Measurements from ENCODE around the gene TMEM135. TPM values are rescaled to one million over a fixed set of nuclear protein-coding genes. Genes with fewer than 3 reads are reported as not detected.
"Not testable (repeated sequence)": the region's sequence is repeated elsewhere in the genome, so short reads cannot be mapped to it uniquely, and the experiment has no call there.

The TMEM135 gene
- total RNA-seq, 2 experiments from 2014 or later = 29.2 to 34.5 TPM

- H3K27ac Mint-ChIP-seq = no peak overlapping the region
- H3K9me3 Mint-ChIP-seq = no peaks in the 10 kb centered on the region
- DNase-seq (no peak), ATAC-seq (ENCODE audit: low read depth) (no peak)
- H3K36me3 Mint-ChIP-seq = no peaks in the 10 kb centered on the region
- no peak overlapping the region for H3K4me3 Mint-ChIP-seq
- no peaks in the 10 kb centered on the region for H3K4me1 Mint-ChIP-seq
- POLR2A ChIA-PET = no interaction called here
- no peaks in the 10 kb centered on the region for H3K27me3 Mint-ChIP-seq
Measured at GRCh38 chr11:87284306-87284705, 246.6 kb downstream of the TMEM135 start.

DNA sequence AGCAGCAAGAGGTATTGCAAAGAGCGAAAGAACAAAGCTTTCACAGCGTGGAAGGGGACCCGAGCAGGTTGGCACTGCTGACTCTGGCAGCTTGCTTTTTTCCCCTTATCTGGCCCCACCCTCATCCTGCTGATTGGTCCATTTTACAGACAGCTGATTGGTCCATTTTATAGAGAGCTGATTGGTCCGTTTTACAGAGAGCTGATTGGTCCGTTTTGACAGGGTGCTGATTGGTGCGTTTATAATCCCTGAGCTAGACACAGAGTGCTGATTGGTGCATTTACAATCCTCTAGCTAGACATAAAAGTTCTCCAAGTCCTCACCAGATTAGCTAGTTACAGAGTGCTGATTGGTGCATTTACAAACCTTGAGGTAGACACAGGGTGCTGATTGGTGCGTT is 247.9 kb downstream of the TMEM135 start:
- H3K9me3 Mint-ChIP-seq; DNase-seq; H3K27ac Mint-ChIP-seq; POLR2A ChIA-PET; ATAC-seq (ENCODE audit: low read depth); H3K4me3 Mint-ChIP-seq; H3K4me1 Mint-ChIP-seq; H3K27me3 Mint-ChIP-seq; H3K36me3 Mint-ChIP-seq: not testable (repeated sequence)

- H3K4me1 Mint-ChIP-seq = no peaks in the 10 kb centered on the region
- H3K4me3 Mint-ChIP-seq = no peak overlapping the region
- POLR2A ChIA-PET = no interaction called here
- no peak overlapping the region for H3K27ac Mint-ChIP-seq
- H3K9me3 Mint-ChIP-seq = no peaks in the 10 kb centered on the region
- H3K36me3 Mint-ChIP-seq = no peaks in the 10 kb centered on the region
- no peaks in the 10 kb centered on the region for H3K27me3 Mint-ChIP-seq
- no peak for ATAC-seq (ENCODE audit: low read depth)
- no peak for DNase-seq
Measured at GRCh38 chr11:87286338-87286737, 248.6 kb downstream of the TMEM135 start.

DNA sequence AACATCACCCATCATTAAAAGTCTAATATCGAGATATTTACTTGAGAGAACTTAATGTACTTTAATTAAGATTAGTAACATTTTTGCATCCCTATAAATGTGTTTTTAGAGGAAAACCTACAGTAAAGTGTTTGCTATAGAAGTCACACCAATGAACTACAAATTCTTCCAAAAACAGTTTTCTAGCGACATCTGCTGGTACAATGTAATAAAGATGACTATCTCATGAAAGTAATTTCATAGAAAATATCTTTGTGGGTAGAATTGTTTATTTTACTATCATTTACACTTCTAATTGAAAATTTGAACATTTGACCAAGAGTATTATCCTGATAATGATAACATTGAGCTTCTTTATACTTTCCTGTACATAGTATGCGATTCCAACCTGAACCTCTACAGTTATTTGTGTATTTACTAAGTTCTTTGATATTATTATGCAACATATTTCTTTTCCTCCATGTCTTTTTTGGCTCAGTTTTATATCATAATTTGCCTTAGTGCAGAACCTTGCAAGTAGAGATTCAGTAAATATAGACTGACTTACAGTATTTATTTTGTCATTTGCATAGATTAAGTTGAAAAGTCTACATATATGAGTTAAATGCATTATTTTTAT is 252.7 kb downstream of the TMEM135 start:
- H3K27me3 Mint-ChIP-seq = no peaks in the 10 kb centered on the region
- no peaks in the 10 kb centered on the region for H3K4me1 Mint-ChIP-seq
- no peaks in the 10 kb centered on the region for H3K36me3 Mint-ChIP-seq
- H3K4me3 Mint-ChIP-seq = no peak overlapping the region
- POLR2A ChIA-PET = no interaction called here
- DNase-seq (no peak), ATAC-seq (ENCODE audit: low read depth) (no peak)
- no peak overlapping the region for H3K27ac Mint-ChIP-seq
- no peaks in the 10 kb centered on the region for H3K9me3 Mint-ChIP-seq

DNA sequence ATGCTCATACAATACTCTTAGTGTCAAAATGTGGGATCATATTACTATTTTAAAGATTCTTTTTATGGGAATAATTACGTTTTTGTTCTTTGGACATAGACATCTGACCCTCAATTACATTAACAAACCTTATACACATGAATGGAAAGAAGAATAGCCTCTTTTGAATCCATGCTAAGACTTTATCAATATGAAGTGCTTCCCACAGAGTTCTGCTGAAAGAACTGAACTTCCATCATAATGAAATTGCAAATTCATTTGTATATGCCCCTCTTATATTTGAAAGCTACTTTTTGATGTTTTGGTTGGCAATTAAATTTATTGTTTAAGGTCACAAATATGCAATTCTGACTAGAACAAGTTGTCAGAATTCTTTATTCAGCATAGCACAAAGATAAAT is 254.9 kb downstream of the TMEM135 start:
- Mint-ChIP-seq H3K4me3 (no peak overlapping the region), H3K27me3 (no peaks in the 10 kb centered on the region)
- no peak for ATAC-seq (ENCODE audit: low read depth)

DNA sequence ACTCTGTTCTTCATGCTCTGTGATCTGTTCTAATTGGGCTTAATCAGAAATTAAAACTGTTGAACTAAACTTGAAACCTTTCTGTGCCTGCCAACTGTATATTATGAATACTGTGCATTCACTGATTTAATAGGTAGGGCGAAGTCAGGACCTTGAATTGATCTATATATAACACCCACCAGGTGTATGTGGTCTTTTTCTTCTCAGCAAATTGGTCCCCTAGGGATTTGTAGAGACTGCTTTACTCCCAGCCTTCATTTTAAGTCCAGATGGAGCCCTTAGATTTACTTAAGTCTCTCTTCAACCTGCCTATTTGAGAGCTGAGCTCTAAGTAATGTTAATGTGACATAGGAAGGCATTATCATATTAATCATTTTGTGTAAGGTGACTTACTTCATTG is 257.5 kb downstream of the TMEM135 start:
- Mint-ChIP-seq H3K27ac (no peak overlapping the region), H3K27me3 (no peaks in the 10 kb centered on the region), H3K4me1 (no peaks in the 10 kb centered on the region), H3K4me3 (no peak overlapping the region), H3K9me3 (no peaks in the 10 kb centered on the region), H3K36me3 (peaks cover 5% of the 10 kb centered on the region)
- POLR2A ChIA-PET = no interaction called here
- ATAC-seq (ENCODE audit: low read depth) = no peak
- no peak for DNase-seq

More for the DNA sequence above, 254.9 kb downstream of the TMEM135 start:
- H3K36me3 Mint-ChIP-seq = peaks cover 2% of the 10 kb centered on the region
- no peaks in the 10 kb centered on the region for H3K9me3 Mint-ChIP-seq
- no peak overlapping the region for H3K27ac Mint-ChIP-seq
- H3K4me1 Mint-ChIP-seq = no peaks in the 10 kb centered on the region
- POLR2A ChIA-PET = no interaction called here
- DNase-seq = no peak

GRCh38 chr11:87296627-87297026 is 258.9 kb downstream of the TMEM135 start:
- no peak for DNase-seq
- no peak for ATAC-seq (ENCODE audit: low read depth)
- Mint-ChIP-seq H3K4me1 (no peaks in the 10 kb centered on the region), H3K36me3 (peaks cover 5% of the 10 kb centered on the region), H3K27me3 (no peaks in the 10 kb centered on the region), H3K4me3 (no peak overlapping the region), H3K9me3 (no peaks in the 10 kb centered on the region), H3K27ac (no peak overlapping the region)
- POLR2A ChIA-PET = no interaction called here

DNA sequence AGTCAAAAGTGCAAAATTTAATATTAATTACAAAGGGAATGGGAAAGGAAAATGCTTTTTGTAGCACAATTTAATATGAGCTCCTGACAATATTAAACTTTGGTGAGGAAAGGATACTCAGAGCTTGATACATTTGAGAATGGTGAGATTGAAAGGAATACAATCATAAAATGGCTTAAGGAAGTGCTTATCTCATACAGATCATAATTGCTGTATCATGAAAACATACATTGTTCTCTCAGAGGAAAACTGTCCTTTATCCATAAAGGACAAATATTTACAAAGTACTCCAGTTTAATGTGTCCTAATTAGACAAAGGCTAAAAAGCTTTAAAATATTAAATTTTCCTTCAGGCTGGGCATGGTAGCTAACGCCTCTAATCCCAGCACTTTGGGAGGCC is 260.4 kb downstream of the TMEM135 start:
- no peak overlapping the region for H3K27ac Mint-ChIP-seq
- H3K27me3 Mint-ChIP-seq = no peaks in the 10 kb centered on the region
- DNase-seq (no peak), ATAC-seq (ENCODE audit: low read depth) (no peak)
- POLR2A ChIA-PET = no interaction called here
- H3K4me1 Mint-ChIP-seq = no peaks in the 10 kb centered on the region
- no peaks in the 10 kb centered on the region for H3K9me3 Mint-ChIP-seq
- no peak overlapping the region for H3K4me3 Mint-ChIP-seq
- H3K36me3 Mint-ChIP-seq = peaks cover 5% of the 10 kb centered on the region

GRCh38 chr11:87299041-87299481 is 261.3 kb downstream of the TMEM135 start:
- POLR2A ChIA-PET = no interaction called here
- H3K4me3 Mint-ChIP-seq = no peak overlapping the region
- peaks cover 5% of the 10 kb centered on the region for H3K36me3 Mint-ChIP-seq
- H3K27ac Mint-ChIP-seq = no peak overlapping the region
- DNase-seq (no peak), ATAC-seq (ENCODE audit: low read depth) (no peak)
- no peaks in the 10 kb centered on the region for H3K4me1 Mint-ChIP-seq
- no peaks in the 10 kb centered on the region for H3K27me3 Mint-ChIP-seq
- H3K9me3 Mint-ChIP-seq = no peaks in the 10 kb centered on the region

DNA sequence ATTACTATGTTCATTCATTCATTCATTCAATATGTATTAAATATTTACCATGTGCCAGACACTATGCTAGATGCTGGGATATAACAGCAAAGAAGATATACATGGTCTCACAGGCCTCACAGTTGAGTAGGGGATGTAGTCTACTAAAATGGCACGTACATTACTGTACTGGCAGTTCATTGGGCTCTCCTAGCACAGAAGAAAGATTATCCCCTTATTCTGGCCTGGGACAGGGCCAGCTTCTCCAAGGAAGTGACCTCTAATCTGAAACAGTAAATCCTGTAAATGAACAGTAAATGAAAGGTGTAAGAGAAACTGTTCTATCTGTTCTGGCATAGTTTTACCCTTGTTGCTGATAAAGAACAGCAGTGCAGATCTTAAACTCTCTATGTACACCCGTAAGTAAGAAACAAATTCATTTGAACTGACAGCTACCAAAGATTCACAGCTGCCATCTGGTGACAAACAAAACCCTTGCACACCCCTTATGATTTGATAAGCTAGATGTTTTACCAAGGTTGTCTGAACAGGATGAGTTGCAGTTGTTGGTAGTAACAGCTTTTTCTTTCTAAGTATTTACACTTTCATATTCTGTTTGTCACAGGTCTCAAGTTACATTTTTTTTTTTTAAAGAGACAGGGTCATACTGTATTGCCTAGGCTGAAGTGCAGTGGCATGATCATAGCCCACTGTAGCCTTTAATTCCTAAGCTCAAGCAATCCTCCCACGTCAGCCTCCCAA is 263.1 kb downstream of the TMEM135 start:
- no peak for DNase-seq
- H3K36me3 Mint-ChIP-seq = peaks cover 5% of the 10 kb centered on the region
- no peak for ATAC-seq (ENCODE audit: low read depth)
- POLR2A ChIA-PET = no interaction called here
- no peak overlapping the region for H3K4me3 Mint-ChIP-seq
- H3K27me3 Mint-ChIP-seq = no peaks in the 10 kb centered on the region
- no peak overlapping the region for H3K27ac Mint-ChIP-seq
- no peaks in the 10 kb centered on the region for H3K4me1 Mint-ChIP-seq
- no peaks in the 10 kb centered on the region for H3K9me3 Mint-ChIP-seq

- Mint-ChIP-seq H3K36me3 (peaks cover 3% of the 10 kb centered on the region), H3K4me3 (no peak overlapping the region), H3K27me3 (no peaks in the 10 kb centered on the region), H3K27ac (no peak overlapping the region), H3K9me3 (no peaks in the 10 kb centered on the region), H3K4me1 (peaks cover 3% of the 10 kb centered on the region)
- DNase-seq = no peak
- POLR2A ChIA-PET = no interaction called here
- no peak for ATAC-seq (ENCODE audit: low read depth)
Measured at GRCh38 chr11:87301785-87302540, 264.2 kb downstream of the TMEM135 start.

DNA sequence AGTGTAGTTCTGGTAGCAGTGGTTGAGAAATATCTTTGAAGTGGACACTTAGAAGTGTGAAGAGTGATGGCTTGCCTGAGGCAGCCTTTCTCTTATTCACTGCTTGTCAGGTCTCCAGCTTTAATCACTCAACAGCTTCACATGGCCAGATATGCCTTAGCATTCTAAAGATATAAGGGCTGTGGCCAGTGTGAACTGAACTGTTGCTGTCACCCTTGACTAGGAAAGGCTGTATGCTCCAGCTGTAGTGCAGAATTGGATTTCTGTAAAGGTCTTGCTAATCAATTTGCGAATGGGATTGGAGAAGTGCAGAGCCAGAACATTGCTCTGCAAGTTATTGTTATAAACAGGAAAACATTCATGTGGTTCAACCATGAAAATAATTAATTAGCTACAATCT is 266.7 kb downstream of the TMEM135 start:
- Mint-ChIP-seq H3K4me3 (no peak overlapping the region), H3K36me3 (peaks cover 4% of the 10 kb centered on the region), H3K9me3 (no peaks in the 10 kb centered on the region), H3K27ac (no peak overlapping the region), H3K4me1 (peaks cover 3% of the 10 kb centered on the region), H3K27me3 (no peaks in the 10 kb centered on the region)
- POLR2A ChIA-PET = no interaction called here
- ATAC-seq (ENCODE audit: low read depth) = no peak
- DNase-seq = no peak

GRCh38 chr11:87306262-87306851 is 268.6 kb downstream of the TMEM135 start:
- H3K27ac Mint-ChIP-seq = no peak overlapping the region
- no peak for DNase-seq
- POLR2A ChIA-PET = no interaction called here

More at GRCh38 chr11:87306262-87306851, 268.6 kb downstream of the TMEM135 start:
- no peak for ATAC-seq (ENCODE audit: low read depth)
- H3K27me3 Mint-ChIP-seq = no peaks in the 10 kb centered on the region
- no peaks in the 10 kb centered on the region for H3K9me3 Mint-ChIP-seq
- H3K4me3 Mint-ChIP-seq = no peak overlapping the region
- peaks cover 3% of the 10 kb centered on the region for H3K4me1 Mint-ChIP-seq
- H3K36me3 Mint-ChIP-seq = peaks cover 4% of the 10 kb centered on the region
